GM23338 (cell line): ENCODE data around the gene STK24. TPM values are rescaled to one million over a fixed set of nuclear protein-coding genes. Genes with fewer than 3 reads are reported as not detected.
A peak's percentile ranks its signal among the peaks of the same experiment; 100 is the strongest.

Experiments
- ATAC-seq: fragments of 200-7000 bp; cut with Tn5 transposase; 3 replicates; pipeline ENCODE4 v1.9.1; 2020
- DNase-seq: peaks from one replicate; pipeline ENCODE4 v3.0.0-alpha.2; 2015; ENCODE audit warnings: low spot score
- H2AFZ ChIP-seq: fragments of 200-600 bp; sonication (generic); 2 replicates; pipeline ENCODE4 v1.8.0; 2016; ENCODE audit warnings: antibody characterized with exemption, mild to moderate bottlenecking, moderate library complexity
- H3F3A ChIP-seq: fragments of 200-600 bp; sonication (generic); replicated peaks from 2 replicates; pipeline ENCODE4 v1.8.0; 2017; ENCODE audit warnings: antibody characterized with exemption, mixed run types, low read depth
- H3K27ac ChIP-seq: fragments of 200-600 bp; sonication (generic); 2 replicates; pipeline ENCODE4 v1.6.1; 2016; ENCODE audit warnings: low read depth
- H3K27me3 ChIP-seq: fragments of 200-600 bp; sonication (generic); 2 replicates; pipeline ENCODE4 v1.8.0; 2016; ENCODE audit warnings: mild to moderate bottlenecking, mixed run types, moderate library complexity; ENCODE audit not compliant: insufficient read depth
- H3K36me3 ChIP-seq: fragments of 200-600 bp; sonication (generic); 2 replicates; pipeline ENCODE4 v1.8.0; 2016; ENCODE audit warnings: mild to moderate bottlenecking; ENCODE audit not compliant: insufficient read depth
- H3K4me1 ChIP-seq: fragments of 200-600 bp; sonication (generic); 2 replicates; pipeline ENCODE4 v1.8.0; 2016; ENCODE audit warnings: mild to moderate bottlenecking, moderate library complexity; ENCODE audit not compliant: insufficient read depth
- H3K4me2 ChIP-seq: fragments of 200-600 bp; sonication (generic); 2 replicates; pipeline ENCODE4 v1.7.1; 2017; ENCODE audit warnings: mixed run types
- H3K4me3 ChIP-seq: fragments of 200-600 bp; sonication (generic); 2 replicates; pipeline ENCODE4 v1.6.1; 2016; ENCODE audit warnings: mixed run types
- H3K79me2 ChIP-seq: fragments of 200-600 bp; sonication (generic); replicated peaks from 2 replicates; pipeline ENCODE4 v1.8.0; 2017; ENCODE audit warnings: mild to moderate bottlenecking; ENCODE audit not compliant: insufficient read depth
- H3K9me2 ChIP-seq: fragments of 200-600 bp; sonication (generic); 2 replicates; pipeline ENCODE4 v1.8.0; 2017; ENCODE audit not compliant: insufficient read depth
- H4K20me1 ChIP-seq: fragments of 200-600 bp; sonication (generic); replicated peaks from 2 replicates; pipeline ENCODE4 v1.8.0; 2017; ENCODE audit warnings: mild to moderate bottlenecking; ENCODE audit not compliant: insufficient read depth
- H3K27ac Mint-ChIP-seq: 2 replicates; pipeline ENCODE4 v1.8.0; 2020; ENCODE audit warnings: inconsistent platforms, mild to moderate bottlenecking, moderate library complexity, mixed read lengths
- H3K27me3 Mint-ChIP-seq: 3 replicates; pipeline ENCODE4 v1.8.0; 2022; ENCODE audit warnings: low read depth, mild to moderate bottlenecking, moderate library complexity, mixed read lengths, inconsistent platforms; ENCODE audit not compliant: insufficient read depth, poor library complexity
- H3K36me3 Mint-ChIP-seq: 3 replicates; pipeline ENCODE4 v1.8.0; 2021; ENCODE audit warnings: low read depth, mild to moderate bottlenecking, inconsistent platforms, moderate library complexity, mixed read lengths
- H3K4me1 Mint-ChIP-seq: 3 replicates; pipeline ENCODE4 v1.8.0; 2020; ENCODE audit warnings: mild to moderate bottlenecking, inconsistent platforms, mixed read lengths
- H3K4me3 Mint-ChIP-seq: 3 replicates; pipeline ENCODE4 v1.8.0; 2021; ENCODE audit warnings: moderate library complexity, mild to moderate bottlenecking, inconsistent platforms, mixed read lengths
- H3K9me3 Mint-ChIP-seq: 3 replicates; pipeline ENCODE4 v1.8.0; 2020; ENCODE audit warnings: moderate library complexity, mild to moderate bottlenecking, inconsistent platforms, mixed read lengths
- CREB1 ChIP-seq: fragments of 250-450 bp; sonication (Bioruptor Pico); IDR thresholded peaks from 2 replicates; pipeline ENCODE4 v1.5.0; 2020; ENCODE audit warnings: low read depth, mild to moderate bottlenecking, moderate library complexity
- EZH2 ChIP-seq: fragments of 200-600 bp; sonication (generic); IDR thresholded peaks from one replicate; pipeline ENCODE4 v1.8.0; 2017; ENCODE audit warnings: antibody characterized with exemption, mild to moderate bottlenecking, low read depth; ENCODE audit not compliant: unreplicated experiment
- EZH2phosphoT487 ChIP-seq: fragments of 200-600 bp; sonication (generic); IDR thresholded peaks from one replicate; pipeline ENCODE4 v1.8.1; 2018; ENCODE audit warnings: antibody characterized with exemption; ENCODE audit not compliant: unreplicated experiment
- JUNB ChIP-seq: IDR thresholded peaks from one replicate; pipeline ENCODE4 v1.6.1; 2016; ENCODE audit warnings: antibody characterized with exemption; ENCODE audit not compliant: unreplicated experiment
- NANOG ChIP-seq: IDR thresholded peaks from 2 replicates; pipeline ENCODE4 v1.6.1; 2016; ENCODE audit warnings: antibody characterized with exemption, borderline replicate concordance
- POLR2AphosphoS5 ChIP-seq: IDR thresholded peaks from 2 replicates; pipeline ENCODE4 v1.6.1; 2016; ENCODE audit warnings: antibody characterized with exemption, low read depth
- STAT1 ChIP-seq: IDR thresholded peaks from one replicate; pipeline ENCODE4 v1.6.1; 2016; ENCODE audit warnings: antibody characterized with exemption; ENCODE audit not compliant: unreplicated experiment
- ZNF114 ChIP-seq: fragments of 250-450 bp; sonication (Bioruptor Pico); IDR thresholded peaks from 2 replicates; pipeline ENCODE4 v1.5.0; 2020; ENCODE audit warnings: mild to moderate bottlenecking, moderate library complexity
- polyA plus RNA-seq: library from polyadenylated mRNA; unstranded; fragments of >200 nt; fragmentation: Nextera tagmentation; extraction: Ambion mirVana; gene quantifications from 2 replicates; pipeline ENCODE4 v1.2.1, GENCODE V29; 2016
- total RNA-seq: library from RNA; depleted of rRNA; stranded (reverse); fragments of >200 nt; shearing (Covaris generic); gene quantifications from 2 replicates; pipeline ENCODE4 v1.2.3, GENCODE V29; 2014
- TF ChIP-seq, protein P1 (sequence below), 2 experiments: fragments of 200-600 bp in 1 of 2; sonication (generic) in 1 of 2; conservative IDR thresholded peaks; 2 replicates each; pipeline versions ENCODE4 v1.5.1 to v1.6.1; 2016 to 2017; ENCODE audit warnings: antibody characterized with exemption in 2 of 2, low read depth in 2 of 2, mild to moderate bottlenecking in 2 of 2, moderate library complexity in 1 of 2
- TF ChIP-seq, protein P2 (sequence below): fragments of 250-450 bp; sonication (Bioruptor Pico); IDR thresholded peaks from 2 replicates; pipeline ENCODE4 v1.5.0; 2020; ENCODE audit warnings: mild to moderate bottlenecking, moderate library complexity
- TF ChIP-seq, protein P3 (sequence below): IDR thresholded peaks from 2 replicates; pipeline ENCODE4 v1.6.1; 2016; ENCODE audit warnings: antibody characterized with exemption
- TF ChIP-seq, protein P4 (sequence below): IDR thresholded peaks from one replicate; pipeline ENCODE4 v1.6.1; 2018; ENCODE audit warnings: antibody characterized with exemption; ENCODE audit not compliant: unreplicated experiment

Gene STK24
- total and polyA plus RNA-seq, 2 experiments from 2014 or later: 56.5 to 144 TPM

DNA sequence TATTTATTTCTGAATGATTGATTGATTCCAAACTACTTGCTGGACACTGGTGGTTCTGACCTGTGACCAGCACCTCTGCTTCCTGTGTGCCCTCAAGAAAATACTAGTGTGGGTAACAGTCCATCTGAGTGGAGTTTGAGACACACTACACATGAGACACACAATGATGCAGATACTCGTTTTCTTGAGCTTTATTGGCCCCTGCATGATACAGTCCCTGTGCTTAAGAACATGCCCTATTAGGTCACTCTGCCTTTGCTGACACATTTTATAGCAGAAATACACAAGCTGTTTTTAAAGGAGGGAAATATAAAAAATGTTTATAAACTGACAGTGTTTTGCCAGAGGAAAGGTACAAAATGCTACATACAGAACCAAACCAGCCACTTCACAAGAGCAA is 126.9 kb downstream of the STK24 start:
- Mint-ChIP-seq H3K27me3 (peaks cover 30% of the 10 kb centered on the region), H3K27ac (peak overlapping the region; percentile 70), H3K36me3 (peaks cover 55% of the 10 kb centered on the region), H3K4me3 (no peak overlapping the region), H3K9me3 (no peaks in the 10 kb centered on the region; the same call in 1 of the 3 replicates), H3K4me1 (peaks cover 42% of the 10 kb centered on the region)
- Histone ChIP-seq H3K4me3 (no peak overlapping the region), H3K27me3 (no peaks in the 10 kb centered on the region), H3K4me2 (peak overlapping the region; percentile 73), H3K9me2 (no peaks in the 10 kb centered on the region), H3F3A (peaks cover 7% of the 10 kb centered on the region; the same call in 1 of the 2 replicates), H3K79me2 (peaks cover 12% of the 10 kb centered on the region; the same call in 1 of the 2 replicates), H3K4me1 (peaks cover 28% of the 10 kb centered on the region), H3K27ac (peak overlapping the region; percentile 87), H2AFZ (no peak overlapping the region), H3K36me3 (peaks cover 17% of the 10 kb centered on the region; the same call in 1 of the 2 replicates), H4K20me1 (peaks cover 5% of the 10 kb centered on the region)
- DNase-seq (no peak), ATAC-seq (no peak)
- no peak for TF ChIP-seq EZH2phosphoT487
- TF ChIP-seq STAT1: no peak
- no peak for TF ChIP-seq NANOG
- no peak for TF ChIP-seq ZNF114 (CRISPR knock-in tag)
- no peak for TF ChIP-seq POLR2AphosphoS5
- TF ChIP-seq JUNB: no peak
- TF ChIP-seq, protein P1, sequence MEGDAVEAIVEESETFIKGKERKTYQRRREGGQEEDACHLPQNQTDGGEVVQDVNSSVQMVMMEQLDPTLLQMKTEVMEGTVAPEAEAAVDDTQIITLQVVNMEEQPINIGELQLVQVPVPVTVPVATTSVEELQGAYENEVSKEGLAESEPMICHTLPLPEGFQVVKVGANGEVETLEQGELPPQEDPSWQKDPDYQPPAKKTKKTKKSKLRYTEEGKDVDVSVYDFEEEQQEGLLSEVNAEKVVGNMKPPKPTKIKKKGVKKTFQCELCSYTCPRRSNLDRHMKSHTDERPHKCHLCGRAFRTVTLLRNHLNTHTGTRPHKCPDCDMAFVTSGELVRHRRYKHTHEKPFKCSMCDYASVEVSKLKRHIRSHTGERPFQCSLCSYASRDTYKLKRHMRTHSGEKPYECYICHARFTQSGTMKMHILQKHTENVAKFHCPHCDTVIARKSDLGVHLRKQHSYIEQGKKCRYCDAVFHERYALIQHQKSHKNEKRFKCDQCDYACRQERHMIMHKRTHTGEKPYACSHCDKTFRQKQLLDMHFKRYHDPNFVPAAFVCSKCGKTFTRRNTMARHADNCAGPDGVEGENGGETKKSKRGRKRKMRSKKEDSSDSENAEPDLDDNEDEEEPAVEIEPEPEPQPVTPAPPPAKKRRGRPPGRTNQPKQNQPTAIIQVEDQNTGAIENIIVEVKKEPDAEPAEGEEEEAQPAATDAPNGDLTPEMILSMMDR (conservative IDR thresholded peaks at IDR 0.05; ENCODE audit: low read depth in 2 of 2): no peak
- no peak for TF ChIP-seq CREB1 (CRISPR knock-in tag)
- TF ChIP-seq, protein P2, sequence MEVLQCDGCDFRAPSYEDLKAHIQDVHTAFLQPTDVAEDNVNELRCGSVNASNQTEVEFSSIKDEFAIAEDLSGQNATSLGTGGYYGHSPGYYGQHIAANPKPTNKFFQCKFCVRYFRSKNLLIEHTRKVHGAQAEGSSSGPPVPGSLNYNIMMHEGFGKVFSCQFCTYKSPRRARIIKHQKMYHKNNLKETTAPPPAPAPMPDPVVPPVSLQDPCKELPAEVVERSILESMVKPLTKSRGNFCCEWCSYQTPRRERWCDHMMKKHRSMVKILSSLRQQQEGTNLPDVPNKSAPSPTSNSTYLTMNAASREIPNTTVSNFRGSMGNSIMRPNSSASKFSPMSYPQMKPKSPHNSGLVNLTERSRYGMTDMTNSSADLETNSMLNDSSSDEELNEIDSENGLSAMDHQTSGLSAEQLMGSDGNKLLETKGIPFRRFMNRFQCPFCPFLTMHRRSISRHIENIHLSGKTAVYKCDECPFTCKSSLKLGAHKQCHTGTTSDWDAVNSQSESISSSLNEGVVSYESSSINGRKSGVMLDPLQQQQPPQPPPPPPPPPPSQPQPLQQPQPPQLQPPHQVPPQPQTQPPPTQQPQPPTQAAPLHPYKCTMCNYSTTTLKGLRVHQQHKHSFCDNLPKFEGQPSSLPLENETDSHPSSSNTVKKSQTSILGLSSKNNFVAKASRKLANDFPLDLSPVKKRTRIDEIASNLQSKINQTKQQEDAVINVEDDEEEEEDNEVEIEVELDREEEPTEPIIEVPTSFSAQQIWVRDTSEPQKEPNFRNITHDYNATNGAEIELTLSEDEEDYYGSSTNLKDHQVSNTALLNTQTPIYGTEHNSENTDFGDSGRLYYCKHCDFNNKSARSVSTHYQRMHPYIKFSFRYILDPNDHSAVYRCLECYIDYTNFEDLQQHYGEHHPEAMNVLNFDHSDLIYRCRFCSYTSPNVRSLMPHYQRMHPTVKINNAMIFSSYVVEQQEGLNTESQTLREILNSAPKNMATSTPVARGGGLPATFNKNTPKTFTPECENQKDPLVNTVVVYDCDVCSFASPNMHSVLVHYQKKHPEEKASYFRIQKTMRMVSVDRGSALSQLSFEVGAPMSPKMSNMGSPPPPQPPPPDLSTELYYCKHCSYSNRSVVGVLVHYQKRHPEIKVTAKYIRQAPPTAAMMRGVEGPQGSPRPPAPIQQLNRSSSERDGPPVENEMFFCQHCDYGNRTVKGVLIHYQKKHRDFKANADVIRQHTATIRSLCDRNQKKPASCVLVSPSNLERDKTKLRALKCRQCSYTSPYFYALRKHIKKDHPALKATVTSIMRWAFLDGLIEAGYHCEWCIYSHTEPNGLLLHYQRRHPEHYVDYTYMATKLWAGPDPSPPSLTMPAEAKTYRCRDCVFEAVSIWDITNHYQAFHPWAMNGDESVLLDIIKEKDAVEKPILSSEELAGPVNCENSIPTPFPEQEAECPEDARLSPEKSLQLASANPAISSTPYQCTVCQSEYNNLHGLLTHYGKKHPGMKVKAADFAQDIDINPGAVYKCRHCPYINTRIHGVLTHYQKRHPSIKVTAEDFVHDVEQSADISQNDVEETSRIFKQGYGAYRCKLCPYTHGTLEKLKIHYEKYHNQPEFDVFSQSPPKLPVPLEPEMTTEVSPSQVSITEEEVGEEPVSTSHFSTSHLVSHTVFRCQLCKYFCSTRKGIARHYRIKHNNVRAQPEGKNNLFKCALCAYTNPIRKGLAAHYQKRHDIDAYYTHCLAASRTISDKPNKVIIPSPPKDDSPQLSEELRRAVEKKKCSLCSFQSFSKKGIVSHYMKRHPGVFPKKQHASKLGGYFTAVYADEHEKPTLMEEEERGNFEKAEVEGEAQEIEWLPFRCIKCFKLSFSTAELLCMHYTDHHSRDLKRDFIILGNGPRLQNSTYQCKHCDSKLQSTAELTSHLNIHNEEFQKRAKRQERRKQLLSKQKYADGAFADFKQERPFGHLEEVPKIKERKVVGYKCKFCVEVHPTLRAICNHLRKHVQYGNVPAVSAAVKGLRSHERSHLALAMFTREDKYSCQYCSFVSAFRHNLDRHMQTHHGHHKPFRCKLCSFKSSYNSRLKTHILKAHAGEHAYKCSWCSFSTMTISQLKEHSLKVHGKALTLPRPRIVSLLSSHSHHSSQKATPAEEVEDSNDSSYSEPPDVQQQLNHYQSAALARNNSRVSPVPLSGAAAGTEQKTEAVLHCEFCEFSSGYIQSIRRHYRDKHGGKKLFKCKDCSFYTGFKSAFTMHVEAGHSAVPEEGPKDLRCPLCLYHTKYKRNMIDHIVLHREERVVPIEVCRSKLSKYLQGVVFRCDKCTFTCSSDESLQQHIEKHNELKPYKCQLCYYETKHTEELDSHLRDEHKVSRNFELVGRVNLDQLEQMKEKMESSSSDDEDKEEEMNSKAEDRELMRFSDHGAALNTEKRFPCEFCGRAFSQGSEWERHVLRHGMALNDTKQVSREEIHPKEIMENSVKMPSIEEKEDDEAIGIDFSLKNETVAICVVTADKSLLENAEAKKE (CRISPR knock-in tag): no peak
- TF ChIP-seq, protein P3, sequence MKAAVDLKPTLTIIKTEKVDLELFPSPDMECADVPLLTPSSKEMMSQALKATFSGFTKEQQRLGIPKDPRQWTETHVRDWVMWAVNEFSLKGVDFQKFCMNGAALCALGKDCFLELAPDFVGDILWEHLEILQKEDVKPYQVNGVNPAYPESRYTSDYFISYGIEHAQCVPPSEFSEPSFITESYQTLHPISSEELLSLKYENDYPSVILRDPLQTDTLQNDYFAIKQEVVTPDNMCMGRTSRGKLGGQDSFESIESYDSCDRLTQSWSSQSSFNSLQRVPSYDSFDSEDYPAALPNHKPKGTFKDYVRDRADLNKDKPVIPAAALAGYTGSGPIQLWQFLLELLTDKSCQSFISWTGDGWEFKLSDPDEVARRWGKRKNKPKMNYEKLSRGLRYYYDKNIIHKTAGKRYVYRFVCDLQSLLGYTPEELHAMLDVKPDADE: no peak
- TF ChIP-seq, protein P4, sequence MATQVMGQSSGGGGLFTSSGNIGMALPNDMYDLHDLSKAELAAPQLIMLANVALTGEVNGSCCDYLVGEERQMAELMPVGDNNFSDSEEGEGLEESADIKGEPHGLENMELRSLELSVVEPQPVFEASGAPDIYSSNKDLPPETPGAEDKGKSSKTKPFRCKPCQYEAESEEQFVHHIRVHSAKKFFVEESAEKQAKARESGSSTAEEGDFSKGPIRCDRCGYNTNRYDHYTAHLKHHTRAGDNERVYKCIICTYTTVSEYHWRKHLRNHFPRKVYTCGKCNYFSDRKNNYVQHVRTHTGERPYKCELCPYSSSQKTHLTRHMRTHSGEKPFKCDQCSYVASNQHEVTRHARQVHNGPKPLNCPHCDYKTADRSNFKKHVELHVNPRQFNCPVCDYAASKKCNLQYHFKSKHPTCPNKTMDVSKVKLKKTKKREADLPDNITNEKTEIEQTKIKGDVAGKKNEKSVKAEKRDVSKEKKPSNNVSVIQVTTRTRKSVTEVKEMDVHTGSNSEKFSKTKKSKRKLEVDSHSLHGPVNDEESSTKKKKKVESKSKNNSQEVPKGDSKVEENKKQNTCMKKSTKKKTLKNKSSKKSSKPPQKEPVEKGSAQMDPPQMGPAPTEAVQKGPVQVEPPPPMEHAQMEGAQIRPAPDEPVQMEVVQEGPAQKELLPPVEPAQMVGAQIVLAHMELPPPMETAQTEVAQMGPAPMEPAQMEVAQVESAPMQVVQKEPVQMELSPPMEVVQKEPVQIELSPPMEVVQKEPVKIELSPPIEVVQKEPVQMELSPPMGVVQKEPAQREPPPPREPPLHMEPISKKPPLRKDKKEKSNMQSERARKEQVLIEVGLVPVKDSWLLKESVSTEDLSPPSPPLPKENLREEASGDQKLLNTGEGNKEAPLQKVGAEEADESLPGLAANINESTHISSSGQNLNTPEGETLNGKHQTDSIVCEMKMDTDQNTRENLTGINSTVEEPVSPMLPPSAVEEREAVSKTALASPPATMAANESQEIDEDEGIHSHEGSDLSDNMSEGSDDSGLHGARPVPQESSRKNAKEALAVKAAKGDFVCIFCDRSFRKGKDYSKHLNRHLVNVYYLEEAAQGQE: no peak
- TF ChIP-seq EZH2: no peak
